HL-60 (cell line): Measurements from ENCODE around the gene KMT5B.

ENCODE experiments used
- POLR2AphosphoS5 ChIP-seq: IDR thresholded peaks from 2 replicates; pipeline ENCODE4 v1.6.1; 2012; ENCODE audit warnings: low read depth
- TF ChIP-seq, protein P1 (sequence below): IDR thresholded peaks from one replicate; pipeline ENCODE4 v1.5.1; 2011; ENCODE audit warnings: low read length, control low read depth, inconsistent platforms; ENCODE audit not compliant: insufficient read depth

- TF ChIP-seq, protein P1, sequence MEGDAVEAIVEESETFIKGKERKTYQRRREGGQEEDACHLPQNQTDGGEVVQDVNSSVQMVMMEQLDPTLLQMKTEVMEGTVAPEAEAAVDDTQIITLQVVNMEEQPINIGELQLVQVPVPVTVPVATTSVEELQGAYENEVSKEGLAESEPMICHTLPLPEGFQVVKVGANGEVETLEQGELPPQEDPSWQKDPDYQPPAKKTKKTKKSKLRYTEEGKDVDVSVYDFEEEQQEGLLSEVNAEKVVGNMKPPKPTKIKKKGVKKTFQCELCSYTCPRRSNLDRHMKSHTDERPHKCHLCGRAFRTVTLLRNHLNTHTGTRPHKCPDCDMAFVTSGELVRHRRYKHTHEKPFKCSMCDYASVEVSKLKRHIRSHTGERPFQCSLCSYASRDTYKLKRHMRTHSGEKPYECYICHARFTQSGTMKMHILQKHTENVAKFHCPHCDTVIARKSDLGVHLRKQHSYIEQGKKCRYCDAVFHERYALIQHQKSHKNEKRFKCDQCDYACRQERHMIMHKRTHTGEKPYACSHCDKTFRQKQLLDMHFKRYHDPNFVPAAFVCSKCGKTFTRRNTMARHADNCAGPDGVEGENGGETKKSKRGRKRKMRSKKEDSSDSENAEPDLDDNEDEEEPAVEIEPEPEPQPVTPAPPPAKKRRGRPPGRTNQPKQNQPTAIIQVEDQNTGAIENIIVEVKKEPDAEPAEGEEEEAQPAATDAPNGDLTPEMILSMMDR, result no peak
- no peak for TF ChIP-seq POLR2AphosphoS5
Measured at GRCh38 chr11:68158580-68158979, 54.5 kb downstream of the KMT5B start.
